Neural progenitor cell (in vitro differentiated cells): ENCODE measurements around the gene DDX10. TPM values are rescaled to one million over a fixed set of nuclear protein-coding genes. Genes with fewer than 3 reads are reported as not detected.

Source experiments
- DNase-seq: peaks from one replicate; pipeline ENCODE4 v3.0.0-alpha.2; 2016; ENCODE audit warnings: low spot score
- H2AFZ ChIP-seq: fragments of 200-600 bp; sonication (generic); replicated peaks from 2 replicates; pipeline ENCODE4 v1.6.1; 2016; ENCODE audit warnings: antibody characterized with exemption
- H3F3A ChIP-seq: fragments of 200-600 bp; sonication (generic); 2 replicates; pipeline ENCODE4 v1.6.1; 2016; ENCODE audit warnings: antibody characterized with exemption, low read depth
- H3K27ac ChIP-seq: fragments of 200-600 bp; sonication (generic); 2 replicates; pipeline ENCODE4 v1.5.1; 2016; ENCODE audit warnings: mild to moderate bottlenecking
- H3K27me3 ChIP-seq: fragments of 200-600 bp; sonication (generic); 2 replicates; pipeline ENCODE4 v1.6.1; 2016; ENCODE audit warnings: mild to moderate bottlenecking, moderate library complexity
- H3K36me3 ChIP-seq: fragments of 200-600 bp; sonication (generic); 2 replicates; pipeline ENCODE4 v1.5.1; 2016
- H3K4me1 ChIP-seq: fragments of 200-600 bp; sonication (generic); 2 replicates; pipeline ENCODE4 v1.6.1; 2016; ENCODE audit warnings: mixed run types
- H3K4me2 ChIP-seq: fragments of 200-600 bp; sonication (generic); 2 replicates; pipeline ENCODE4 v1.6.1; 2016
- H3K4me3 ChIP-seq: fragments of 200-600 bp; sonication (generic); 2 replicates; pipeline ENCODE4 v1.5.1; 2016
- H3K79me2 ChIP-seq: fragments of 200-600 bp; sonication (generic); 2 replicates; pipeline ENCODE4 v1.6.1; 2016; ENCODE audit warnings: low read depth
- H3K9ac ChIP-seq: fragments of 200-600 bp; sonication (generic); 2 replicates; pipeline ENCODE4 v1.6.1; 2016
- H3K9me3 ChIP-seq: fragments of 200-600 bp; sonication (generic); 2 replicates; pipeline ENCODE4 v1.5.1; 2016; ENCODE audit warnings: low read depth
- H4K20me1 ChIP-seq: fragments of 200-600 bp; sonication (generic); 2 replicates; pipeline ENCODE4 v1.6.1; 2016; ENCODE audit warnings: low read depth
- H3K27ac Mint-ChIP-seq: 3 replicates; pipeline ENCODE4 v1.8.0; 2021; ENCODE audit warnings: mixed read lengths
- H3K27me3 Mint-ChIP-seq: 2 replicates; pipeline ENCODE4 v1.8.0; 2022; ENCODE audit warnings: low read depth, mild to moderate bottlenecking, inconsistent platforms, moderate library complexity, mixed read lengths; ENCODE audit not compliant: insufficient read depth
- H3K36me3 Mint-ChIP-seq: 3 replicates; pipeline ENCODE4 v1.8.0; 2021; ENCODE audit warnings: mixed read lengths
- H3K4me1 Mint-ChIP-seq: 3 replicates; pipeline ENCODE4 v1.8.0; 2021; ENCODE audit warnings: mixed read lengths
- H3K4me3 Mint-ChIP-seq: 3 replicates; pipeline ENCODE4 v1.8.0; 2021; ENCODE audit warnings: mild to moderate bottlenecking, moderate library complexity, mixed read lengths
- H3K9me3 Mint-ChIP-seq: 3 replicates; pipeline ENCODE4 v1.8.0; 2020; ENCODE audit warnings: mixed read lengths
- EZH2 ChIP-seq: fragments of 200-600 bp; sonication (generic); IDR thresholded peaks from 2 replicates; pipeline ENCODE4 v1.6.1; 2017; ENCODE audit warnings: antibody characterized with exemption, mild to moderate bottlenecking, moderate library complexity
- EZH2phosphoT487 ChIP-seq: fragments of 200-600 bp; sonication (generic); IDR thresholded peaks from 2 replicates; pipeline ENCODE4 v1.6.1; 2017; ENCODE audit warnings: antibody characterized with exemption
- total RNA-seq: library from RNA; depleted of rRNA; stranded (reverse); fragments of >200 nt; gene quantifications from 2 replicates; pipeline ENCODE4 v1.2.3, GENCODE V29; 2015; ENCODE audit warnings: low replicate concordance
- TF ChIP-seq, protein P1 (sequence below): fragments of 200-600 bp; sonication (generic); IDR thresholded peaks from 2 replicates; pipeline ENCODE4 v1.5.1; 2017; ENCODE audit warnings: antibody characterized with exemption, mild to moderate bottlenecking

Gene DDX10
- total RNA-seq, 1 donor from 2014 or later, result 34.1 TPM

DNA sequence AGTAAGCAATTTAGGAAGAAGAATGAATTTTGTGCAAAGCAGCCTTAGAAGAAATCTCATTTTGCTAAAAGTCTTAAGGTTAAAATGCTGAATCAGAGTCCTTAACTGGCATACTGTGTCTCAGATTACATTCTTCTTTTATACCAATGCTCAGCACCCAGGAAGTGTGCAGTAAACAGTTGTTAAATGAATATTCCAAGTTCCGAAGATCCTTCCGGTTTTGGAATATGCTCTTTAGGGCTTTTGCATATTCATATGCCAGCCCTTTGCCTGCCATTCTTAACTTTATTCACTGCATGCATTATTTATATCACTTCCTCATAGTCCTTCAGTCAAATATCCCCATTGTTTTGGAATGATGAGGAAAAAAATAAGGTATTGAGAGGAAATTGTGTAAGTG lies 242.0 kb downstream of the DDX10 start:
- TF ChIP-seq EZH2, result no peak
- TF ChIP-seq, protein P1, sequence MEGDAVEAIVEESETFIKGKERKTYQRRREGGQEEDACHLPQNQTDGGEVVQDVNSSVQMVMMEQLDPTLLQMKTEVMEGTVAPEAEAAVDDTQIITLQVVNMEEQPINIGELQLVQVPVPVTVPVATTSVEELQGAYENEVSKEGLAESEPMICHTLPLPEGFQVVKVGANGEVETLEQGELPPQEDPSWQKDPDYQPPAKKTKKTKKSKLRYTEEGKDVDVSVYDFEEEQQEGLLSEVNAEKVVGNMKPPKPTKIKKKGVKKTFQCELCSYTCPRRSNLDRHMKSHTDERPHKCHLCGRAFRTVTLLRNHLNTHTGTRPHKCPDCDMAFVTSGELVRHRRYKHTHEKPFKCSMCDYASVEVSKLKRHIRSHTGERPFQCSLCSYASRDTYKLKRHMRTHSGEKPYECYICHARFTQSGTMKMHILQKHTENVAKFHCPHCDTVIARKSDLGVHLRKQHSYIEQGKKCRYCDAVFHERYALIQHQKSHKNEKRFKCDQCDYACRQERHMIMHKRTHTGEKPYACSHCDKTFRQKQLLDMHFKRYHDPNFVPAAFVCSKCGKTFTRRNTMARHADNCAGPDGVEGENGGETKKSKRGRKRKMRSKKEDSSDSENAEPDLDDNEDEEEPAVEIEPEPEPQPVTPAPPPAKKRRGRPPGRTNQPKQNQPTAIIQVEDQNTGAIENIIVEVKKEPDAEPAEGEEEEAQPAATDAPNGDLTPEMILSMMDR, result no peak
- no peaks in the 10 kb centered on the region for H3K9me3 ChIP-seq
- DNase-seq, result no peak
- H3K4me1 ChIP-seq, result no peaks in the 10 kb centered on the region
- no peak overlapping the region for H3K4me3 ChIP-seq
- no peak overlapping the region for H3K9ac ChIP-seq
- no peak overlapping the region for H3K4me2 ChIP-seq
- Mint-ChIP-seq H3K9me3 (no peaks in the 10 kb centered on the region), H3K4me1 (peaks cover 6% of the 10 kb centered on the region), H3K27me3 (peaks cover 2% of the 10 kb centered on the region), H3K4me3 (no peak overlapping the region), H3K27ac (no peak overlapping the region), H3K36me3 (no peaks in the 10 kb centered on the region)
- no peaks in the 10 kb centered on the region for H3K36me3 ChIP-seq
- H4K20me1 ChIP-seq, result no peaks in the 10 kb centered on the region
- H2AFZ ChIP-seq, result no peak overlapping the region
- H3K79me2 ChIP-seq, result no peaks in the 10 kb centered on the region
- H3F3A ChIP-seq, result no peaks in the 10 kb centered on the region
- no peak overlapping the region for H3K27ac ChIP-seq
- no peaks in the 10 kb centered on the region for H3K27me3 ChIP-seq

DNA sequence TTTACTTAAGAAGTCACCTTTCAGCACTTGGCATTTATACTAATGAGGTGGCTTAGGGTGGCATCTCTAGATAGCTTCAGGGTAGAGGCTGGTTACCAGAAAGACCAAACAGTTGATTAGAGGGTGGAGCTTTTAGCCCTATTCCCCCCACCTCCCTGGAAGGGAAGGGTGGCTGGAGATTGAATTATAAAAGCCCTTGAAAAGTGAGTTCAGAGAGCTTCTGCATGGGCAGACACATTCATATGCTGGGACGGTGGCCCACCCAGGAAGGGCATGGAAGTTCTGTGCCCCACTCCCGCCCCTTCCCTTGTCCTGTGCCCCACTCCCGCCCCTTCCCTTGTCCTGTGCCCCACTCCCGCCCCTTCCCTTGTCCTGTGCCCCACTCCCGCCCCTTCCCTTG lies 244.2 kb downstream of the DDX10 start:
- no peaks in the 10 kb centered on the region for H3K9me3 Mint-ChIP-seq
- no peaks in the 10 kb centered on the region for H3K79me2 ChIP-seq
- H3K4me3 Mint-ChIP-seq, result no peak overlapping the region

DNA sequence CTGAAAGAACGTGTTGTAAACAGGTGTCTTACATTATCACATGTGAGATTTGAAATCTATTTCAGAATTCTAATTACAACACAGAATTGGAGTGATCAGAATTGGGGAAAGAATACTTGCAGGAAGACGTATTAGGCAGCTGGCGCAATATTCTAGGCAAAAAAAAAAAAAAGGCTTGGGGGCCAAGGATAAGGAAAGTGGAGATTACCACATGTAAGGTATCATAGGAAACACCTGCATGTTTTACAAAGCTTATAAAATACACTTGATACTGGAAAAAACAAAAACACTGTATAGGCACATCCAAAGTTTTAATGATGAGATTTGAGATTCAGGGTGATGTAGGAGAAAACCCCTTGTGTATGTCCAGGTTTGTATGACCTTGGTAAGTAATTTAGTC lies 245.1 kb downstream of the DDX10 start:
- Mint-ChIP-seq H3K27me3 (peaks cover 4% of the 10 kb centered on the region), H3K4me3 (no peak overlapping the region), H3K27ac (no peak overlapping the region), H3K9me3 (no peaks in the 10 kb centered on the region), H3K36me3 (no peaks in the 10 kb centered on the region), H3K4me1 (no peaks in the 10 kb centered on the region)
- H3K9ac ChIP-seq, result no peak overlapping the region
- peaks cover 22% of the 10 kb centered on the region for H3K4me1 ChIP-seq
- no peaks in the 10 kb centered on the region for H4K20me1 ChIP-seq
- no peaks in the 10 kb centered on the region for H3K27me3 ChIP-seq
- H3K27ac ChIP-seq, result no peak overlapping the region
- H3K79me2 ChIP-seq, result no peaks in the 10 kb centered on the region
- no peaks in the 10 kb centered on the region for H3K9me3 ChIP-seq
- no peak overlapping the region for H2AFZ ChIP-seq
- H3K4me3 ChIP-seq, result no peak overlapping the region
- no peaks in the 10 kb centered on the region for H3K36me3 ChIP-seq
- H3K4me2 ChIP-seq, result no peak overlapping the region
- TF ChIP-seq EZH2 (no peak), EZH2phosphoT487 (no peak)
- TF ChIP-seq, protein P1, result no peak
- DNase-seq, result no peak
- no peaks in the 10 kb centered on the region for H3F3A ChIP-seq

More for the DNA sequence above, 244.2 kb downstream of the DDX10 start:
- H3K4me1 ChIP-seq, result peaks cover 17% of the 10 kb centered on the region
- no peaks in the 10 kb centered on the region for H4K20me1 ChIP-seq
- no peak overlapping the region for H2AFZ ChIP-seq
- H3F3A ChIP-seq, result no peaks in the 10 kb centered on the region
- no peak overlapping the region for H3K4me2 ChIP-seq
- Mint-ChIP-seq H3K27me3 (peaks cover 4% of the 10 kb centered on the region), H3K4me1 (no peaks in the 10 kb centered on the region), H3K36me3 (no peaks in the 10 kb centered on the region), H3K27ac (no peak overlapping the region)
- DNase-seq, result peak; percentile 13
- TF ChIP-seq EZH2 (no peak), EZH2phosphoT487 (no peak)
- TF ChIP-seq, protein P1, result no peak
- no peaks in the 10 kb centered on the region for H3K27me3 ChIP-seq
- no peak overlapping the region for H3K27ac ChIP-seq
- no peak overlapping the region for H3K9ac ChIP-seq
- H3K36me3 ChIP-seq, result no peaks in the 10 kb centered on the region
- no peaks in the 10 kb centered on the region for H3K9me3 ChIP-seq
- H3K4me3 ChIP-seq, result no peak overlapping the region

DNA sequence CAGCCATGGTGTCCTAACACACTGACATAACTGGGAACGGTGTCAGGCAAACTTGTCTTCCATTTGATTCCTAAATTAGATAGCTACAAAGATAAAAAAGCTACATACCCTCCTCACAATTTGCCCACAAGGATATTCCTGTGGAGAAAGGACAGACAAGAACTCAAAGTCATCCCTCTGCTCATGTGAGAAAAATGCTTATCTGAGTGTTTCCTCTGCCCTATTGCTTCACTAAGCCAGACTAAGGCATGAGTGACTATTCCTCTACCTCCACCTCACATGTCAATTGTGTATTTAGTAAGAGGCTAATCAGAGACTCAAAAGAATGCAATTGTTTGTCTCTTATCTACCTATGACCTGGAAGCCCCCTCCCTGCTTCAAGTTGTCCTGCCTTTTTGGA lies 247.7 kb downstream of the DDX10 start:
- TF ChIP-seq EZH2phosphoT487, result no peak
- no peak for TF ChIP-seq EZH2
- TF ChIP-seq, protein P1, result no peak
- peaks cover 22% of the 10 kb centered on the region for H3K4me1 ChIP-seq
- H3K4me2 ChIP-seq, result no peak overlapping the region
- no peak overlapping the region for H3K4me3 ChIP-seq
- H3K27me3 Mint-ChIP-seq, result peaks cover 4% of the 10 kb centered on the region
- DNase-seq, result no peak
- no peaks in the 10 kb centered on the region for H3K9me3 Mint-ChIP-seq
- H2AFZ ChIP-seq, result no peak overlapping the region
- H3K4me3 Mint-ChIP-seq, result no peak overlapping the region
- no peaks in the 10 kb centered on the region for H3K79me2 ChIP-seq
- peaks cover 5% of the 10 kb centered on the region for H3K4me1 Mint-ChIP-seq
- no peak overlapping the region for H3K9ac ChIP-seq
- H3K36me3 Mint-ChIP-seq, result no peaks in the 10 kb centered on the region
- H3K27me3 ChIP-seq, result no peaks in the 10 kb centered on the region
- no peak overlapping the region for H3K27ac Mint-ChIP-seq
- no peaks in the 10 kb centered on the region for H3F3A ChIP-seq
- no peaks in the 10 kb centered on the region for H3K9me3 ChIP-seq
- H4K20me1 ChIP-seq, result no peaks in the 10 kb centered on the region
- no peak overlapping the region for H3K27ac ChIP-seq
- H3K36me3 ChIP-seq, result no peaks in the 10 kb centered on the region
